B cell (primary cell): ENCODE data around the gene DLG2. TPM values are rescaled to one million over a fixed set of nuclear protein-coding genes. Genes with fewer than 3 reads are reported as not detected.
"Not testable (repeated sequence)": the region's sequence is repeated elsewhere in the genome, so short reads cannot be mapped to it uniquely, and the experiment has no call there.

Experiments
- ATAC-seq: fragments of 200-7000 bp; cut with Tn5 transposase; one replicate; pipeline ENCODE4 v1.10.0; 2021; ENCODE audit warnings: low read depth, mild to moderate bottlenecking, moderate number of reproducible peaks, moderate library complexity
- CTCF ChIA-PET: fragments of 350-600 bp; sonication (Branson Sonifier 250); formaldehyde crosslinking; loops from one replicate; lab custom pipeline; 2021; ENCODE audit warnings: antibody characterized with exemption, inconsistent platforms; lab: Charles Lee
- POLR2A ChIA-PET: fragments of 350-600 bp; sonication (Branson Sonifier 250); formaldehyde crosslinking; loops from one replicate; lab custom pipeline; 2021; ENCODE audit warnings: antibody characterized with exemption; lab: Charles Lee
- DNase-seq: peaks from one replicate; pipeline ENCODE4 v3.0.0; 2013
- H2AFZ ChIP-seq: 2 replicates; pipeline ENCODE4 v1.6.1; 2012; ENCODE audit warnings: mild to moderate bottlenecking, low read depth, low read length; ENCODE audit not compliant: insufficient read depth, poor library complexity, severe bottlenecking
- H3K27ac ChIP-seq, 2 donors: 1 replicate in 1 of 2; 2 replicates in 1 of 2; pipeline ENCODE4 v1.5.1; 2012 to 2013; ENCODE audit warnings: low read length in 2 of 2, mild to moderate bottlenecking in 2 of 2, moderate library complexity in 1 of 2
- H3K27me3 ChIP-seq, 4 experiments: fragments of 200-600 bp in 1 of 4; sonication (generic) in 1 of 4; replicated peaks in 1 of 4; 1 replicate in 2 of 4; 2 replicates in 2 of 4; pipeline versions ENCODE4 v1.6.1 to v1.7.0; 2013 to 2016; ENCODE audit warnings: low read length in 3 of 4, mild to moderate bottlenecking in 2 of 4, mixed read lengths in 1 of 4, moderate library complexity in 1 of 4; ENCODE audit not compliant: insufficient read depth in 4 of 4, control insufficient read depth in 3 of 4; ENCODE audit errors: control extremely low read depth in 1 of 4
- H3K36me3 ChIP-seq, 2 experiments: replicated peaks in 1 of 2; 1 replicate in 1 of 2; 2 replicates in 1 of 2; pipeline versions ENCODE4 v1.6.1 to v1.7.1; 2013; ENCODE audit warnings: low read length in 1 of 2; ENCODE audit not compliant: insufficient read depth in 2 of 2, control insufficient read depth in 1 of 2; ENCODE audit errors: control extremely low read depth in 1 of 2, extremely low read depth in 1 of 2
- H3K4me1 ChIP-seq, 2 donors: fragments of 200-600 bp in 1 of 2; sonication (generic) in 1 of 2; 1 replicate in 1 of 2; 2 replicates in 1 of 2; pipeline versions ENCODE4 v1.5.1 to v1.6.1; 2013 to 2017; ENCODE audit warnings: low read length in 2 of 2; ENCODE audit not compliant: control insufficient read depth in 2 of 2, insufficient read depth in 2 of 2
- H3K4me2 ChIP-seq: replicated peaks from 2 replicates; pipeline ENCODE3; 2012; ENCODE audit warnings: mild to moderate bottlenecking, low read depth, low read length; ENCODE audit not compliant: poor library complexity, severe bottlenecking
- H3K4me3 ChIP-seq, 5 experiments: fragments of 200-600 bp in 1 of 5; sonication (generic) in 1 of 5; 1 replicate in 3 of 5; 2 replicates in 2 of 5; pipeline versions ENCODE4 v1.5.1 to v1.7.0; 2011 to 2016; ENCODE audit warnings: low read length in 4 of 5, mild to moderate bottlenecking in 4 of 5, low read depth in 2 of 5, control low read depth in 1 of 5, moderate library complexity in 1 of 5; ENCODE audit not compliant: insufficient read depth in 1 of 5; ENCODE audit errors: control extremely low read depth in 1 of 5, extremely low read depth in 1 of 5
- H3K79me2 ChIP-seq: fragments of 200-600 bp; sonication (generic); one replicate; pipeline ENCODE4 v1.6.0; 2016; ENCODE audit warnings: low read length; ENCODE audit not compliant: control insufficient read depth, insufficient read depth
- H3K9ac ChIP-seq: fragments of 200-600 bp; sonication (generic); 2 replicates; pipeline ENCODE4 v1.6.1; 2017; ENCODE audit warnings: mild to moderate bottlenecking, low read length, moderate library complexity
- H3K9me3 ChIP-seq, 3 donors: one replicate each; pipeline versions ENCODE4 v1.6.1 to v1.7.1; 2013; ENCODE audit warnings: low read length in 2 of 3; ENCODE audit not compliant: control insufficient read depth in 2 of 3, insufficient read depth in 1 of 3; ENCODE audit errors: control extremely low read depth in 1 of 3
- H4K20me1 ChIP-seq: 2 replicates; pipeline ENCODE4 v1.6.0; 2012; ENCODE audit warnings: mild to moderate bottlenecking, low read length; ENCODE audit not compliant: insufficient read depth, control insufficient read depth, poor library complexity, severe bottlenecking
- H3K27ac Mint-ChIP-seq: one replicate; pipeline ENCODE4 v1.8.0; 2021; ENCODE audit warnings: mixed read lengths
- H3K27me3 Mint-ChIP-seq: one replicate; pipeline ENCODE4 v1.8.0; 2021; ENCODE audit warnings: mixed read lengths
- H3K4me1 Mint-ChIP-seq: one replicate; pipeline ENCODE4 v1.8.0; 2021; ENCODE audit warnings: mixed read lengths
- H3K4me3 Mint-ChIP-seq: one replicate; pipeline ENCODE4 v1.8.0; 2021; ENCODE audit warnings: mixed read lengths
- H3K9me3 Mint-ChIP-seq: one replicate; pipeline ENCODE4 v1.8.0; 2022; ENCODE audit warnings: mixed read lengths; ENCODE audit not compliant: insufficient read depth
- CTCF ChIP-seq: fragments of 200-600 bp; IDR thresholded peaks from one replicate; pipeline ENCODE4 v1.8.0; 2022; ENCODE audit warnings: antibody characterized with exemption, mild to moderate bottlenecking
- EZH2 ChIP-seq: IDR thresholded peaks from 2 replicates; pipeline ENCODE4 v1.6.1; 2012; ENCODE audit warnings: borderline replicate concordance, low read depth, mild to moderate bottlenecking, moderate library complexity, low read length; ENCODE audit not compliant: insufficient read depth, poor library complexity, severe bottlenecking
- WGBS: methylation state at CpG from one replicate; pipeline ENCODE4 v1.1.5; 2013; ENCODE audit warnings: missing lambda C conversion rate; ENCODE audit not compliant: insufficient coverage; 5-methylcytosine and 5-hydroxymethylcytosine counted together
- intact Hi-C: fragments of 100-400 bp; cut with micrococcal nuclease; formaldehyde crosslinking; loops from one replicate; pipeline ENCODE4 v1.10.0; 2022
- polyA plus RNA-seq: library from polyadenylated mRNA; depleted of rRNA; stranded (reverse); fragments of >200 nt; gene quantifications from 2 replicates; pipeline ENCODE4 v1.2.3, GENCODE V29; 2012
- total RNA-seq, 2 donors: library from RNA; stranded (reverse); fragments of 120-200 nt in 1 of 2; gene quantifications; 1 replicate in 1 of 2; 2 replicates in 1 of 2; pipeline versions ENCODE4 v1.2.3 to v1.2.4, GENCODE V29; 2013 to 2022

Gene DLG2
- total and polyA plus RNA-seq, 2 donors (not counting 1 experiment from before 2014, with no cell fraction given) = 0.54 to 5.4 TPM

DNA sequence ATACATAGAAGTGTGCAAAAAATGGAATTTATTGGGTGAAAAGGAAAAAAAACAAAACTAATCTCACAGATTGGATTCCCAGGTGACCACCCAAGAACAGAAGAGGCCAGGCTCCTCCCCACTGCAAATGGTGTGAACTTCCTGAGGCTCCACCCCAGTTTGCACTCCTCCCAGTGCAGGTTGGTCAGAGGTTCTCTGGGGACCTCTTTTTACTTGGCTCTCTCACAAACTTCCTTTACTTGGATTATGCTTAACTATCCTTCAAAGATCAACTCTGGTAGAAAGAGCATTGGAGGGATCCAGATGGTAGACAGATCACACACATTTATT, 2202.0 kb downstream of the DLG2 start:
- Histone ChIP-seq H4K20me1 (no peaks in the 10 kb centered on the region), H3K4me1 (no peaks in the 10 kb centered on the region), H3K79me2 (no peaks in the 10 kb centered on the region), H3K4me2 (no peak overlapping the region), H3K27ac (no peak overlapping the region), H3K9ac (no peak overlapping the region), H3K4me3 (no peak overlapping the region), H3K9me3 (peaks cover 0 to 14% (median 0%) of the 10 kb centered on the region in 3 donors), H2AFZ (no peak overlapping the region), H3K36me3 (no peaks in the 10 kb centered on the region), H3K27me3 (no peaks in the 10 kb centered on the region)
- ATAC-seq = no peak
- H3K4me1 Mint-ChIP-seq = no peaks in the 10 kb centered on the region
- no peak overlapping the region for H3K4me3 Mint-ChIP-seq
- no peak for DNase-seq
- no peak overlapping the region for H3K27ac Mint-ChIP-seq
- H3K9me3 Mint-ChIP-seq = no peaks in the 10 kb centered on the region
- intact Hi-C loops = no loop called here
- CTCF ChIA-PET = interaction anchor here (0.7 kb wide), 1 partner anchor 28 kb away, joined by 3 read pairs; no protein-coding TSS in a partner anchor
- POLR2A ChIA-PET = no interaction called here
- H3K27me3 Mint-ChIP-seq = peaks cover 15% of the 10 kb centered on the region
- TF ChIP-seq CTCF (no peak), EZH2 (no peak)

DNA sequence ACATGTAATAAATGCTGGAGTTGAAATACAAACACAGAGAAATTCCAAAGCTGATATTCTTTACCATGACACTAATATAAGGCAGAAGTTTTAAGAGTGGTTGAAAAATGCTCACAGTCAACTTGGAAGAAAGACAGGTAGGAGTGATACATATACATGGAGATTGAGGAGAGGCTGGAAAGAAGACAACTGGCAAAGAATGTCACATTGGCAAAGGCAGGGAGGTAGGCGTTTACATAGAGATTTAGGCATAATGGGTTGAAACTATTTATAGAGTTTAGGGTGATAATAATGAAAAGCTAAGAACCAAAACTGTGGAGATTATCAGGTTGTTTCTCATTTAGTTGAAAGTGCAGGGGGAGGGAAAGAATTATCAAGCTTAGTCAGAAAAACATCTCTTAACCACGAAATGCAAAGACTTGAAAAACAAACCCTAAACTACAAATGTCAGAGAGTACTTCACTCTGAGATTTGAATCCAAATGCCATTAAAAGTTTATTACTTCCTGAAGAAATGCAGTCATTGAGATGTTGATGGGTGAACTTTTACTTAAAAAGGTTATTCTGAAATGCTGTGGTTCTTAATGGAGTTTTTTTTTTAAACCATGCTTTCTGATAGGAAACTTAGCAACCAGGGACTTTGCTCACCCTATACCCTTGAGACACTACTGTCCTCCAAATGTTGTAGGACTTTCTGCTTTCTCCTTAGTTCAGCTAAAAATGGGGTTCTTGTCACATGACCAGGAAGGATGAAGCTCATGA, 2202.6 kb downstream of the DLG2 start:
- Histone ChIP-seq H3K79me2 (no peaks in the 10 kb centered on the region), H3K9me3 (peaks cover 0 to 14% (median 0%) of the 10 kb centered on the region in 3 donors), H3K4me3 (no peak overlapping the region), H3K27me3 (no peaks in the 10 kb centered on the region), H3K27ac (no peak overlapping the region), H2AFZ (no peak overlapping the region), H3K9ac (no peak overlapping the region), H3K4me1 (no peaks in the 10 kb centered on the region), H3K4me2 (no peak overlapping the region), H3K36me3 (no peaks in the 10 kb centered on the region), H4K20me1 (no peaks in the 10 kb centered on the region)
- DNase-seq = no peak
- Mint-ChIP-seq H3K27ac (no peak overlapping the region), H3K4me1 (no peaks in the 10 kb centered on the region), H3K27me3 (peaks cover 15% of the 10 kb centered on the region), H3K9me3 (no peaks in the 10 kb centered on the region), H3K4me3 (no peak overlapping the region)
- ChIA-PET CTCF (interaction anchor here (0.7 kb wide), 1 partner anchor 28 kb away, joined by 3 read pairs; no protein-coding TSS in a partner anchor), POLR2A (no interaction called here)
- WGBS = 92% methylated on average over 1 of the region's 2 CpGs
- ATAC-seq = no peak
- TF ChIP-seq EZH2 = no peak
- TF ChIP-seq CTCF = no peak
- intact Hi-C loops = no loop called here

GRCh38 chr11:83422641-83423040, 2204.5 kb downstream of the DLG2 start:
- CTCF ChIA-PET, H2AFZ ChIP-seq, ATAC-seq, DNase-seq, H3K27ac Mint-ChIP-seq, intact Hi-C loops, H3K9me3 Mint-ChIP-seq, H3K27me3 ChIP-seq, H3K4me3 ChIP-seq, H3K79me2 ChIP-seq, H3K4me2 ChIP-seq, POLR2A ChIA-PET, H4K20me1 ChIP-seq, H3K36me3 ChIP-seq, H3K4me1 ChIP-seq, H3K4me1 Mint-ChIP-seq, H3K27ac ChIP-seq, H3K9ac ChIP-seq, H3K4me3 Mint-ChIP-seq: not testable (repeated sequence)
- peaks cover 15% of the 10 kb centered on the region for H3K27me3 Mint-ChIP-seq
- H3K9me3 ChIP-seq = peaks cover 0 to 14% (median 0%) of the 10 kb centered on the region in 3 donors
- WGBS = 93% methylated on average over 2 of the region's 5 CpGs
